Measurements from ENCODE around the gene FGF3.

- TF ChIP-seq CTCF (IDR thresholded peaks at IDR 0.05; ENCODE audit: poor library complexity, severe bottlenecking) (no peak), POLR2AphosphoS5 (IDR thresholded peaks at IDR 0.05) (no peak), EZH2 (IDR thresholded peaks at IDR 0.05; ENCODE audit: borderline replicate concordance, insufficient read depth, low read length, poor library complexity, severe bottlenecking) (no peak), REST (IDR thresholded peaks at IDR 0.05; ENCODE audit: borderline replicate concordance) (no peak), EP300 (conservative IDR thresholded peaks at IDR 0.05; ENCODE audit: poor library complexity, severe bottlenecking) (no peak), MXI1 (conservative IDR thresholded peaks at IDR 0.05; ENCODE audit: poor library complexity, severe bottlenecking) (no peak)
These were observed 2.5 kb downstream of the FGF3 start for GRCh38 chr11:69816671-69817070.

Data from neural cell (in vitro differentiated cells).